Bronchial epithelial cell (primary cell): ENCODE data around the gene TGFBR3L. TPM values are rescaled to one million over a fixed set of nuclear protein-coding genes. Genes with fewer than 3 reads are reported as not detected.
A peak's percentile ranks its signal among the peaks of the same experiment; 100 is the strongest.

ENCODE experiments used
- DNase-seq: peaks from one replicate; pipeline ENCODE4 v3.0.0-alpha.2; 2010; ENCODE audit warnings: low read depth
- FAIRE-seq: peaks from 2 replicates; lab custom pipeline; 2011; peaks lifted over from hg19 to GRCh38; lab: Jason Lieb, UNC
- H3K27me3 ChIP-seq: 2 replicates; pipeline ENCODE4 v1.5.1; 2011; ENCODE audit warnings: low read length; ENCODE audit not compliant: control insufficient read depth, insufficient read depth
- H3K36me3 ChIP-seq: 2 replicates; pipeline ENCODE4 v1.5.1; 2011; ENCODE audit warnings: low read length; ENCODE audit not compliant: control insufficient read depth, insufficient read depth
- H3K4me3 ChIP-seq: 2 replicates; pipeline ENCODE4 v1.5.1; 2011; ENCODE audit warnings: mild to moderate bottlenecking, low read depth, low read length, control low read depth
- CTCF ChIP-seq: IDR thresholded peaks from 2 replicates; pipeline ENCODE4 v1.5.1; 2011; ENCODE audit warnings: mild to moderate bottlenecking, moderate library complexity, low read length, control low read depth, inconsistent platforms; ENCODE audit not compliant: insufficient read depth, severe bottlenecking
- total RNA-seq: library from RNA; depleted of rRNA; stranded (reverse); fragments of >200 nt; gene quantifications from 2 replicates; pipeline ENCODE4 v1.2.1, GENCODE V29; 2014

Gene TGFBR3L
- total RNA-seq, 1 donor from 2014 or later, result 1.8 TPM

- no peak for TF ChIP-seq CTCF
- Histone ChIP-seq H3K4me3 (no peak overlapping the region), H3K27me3 (peaks cover 11% of the 10 kb centered on the region), H3K36me3 (no peaks in the 10 kb centered on the region)
- no peak for FAIRE-seq
- no peak for DNase-seq
These were observed 42.1 kb upstream of the TGFBR3L start for GRCh38 chr19:7872306-7873204.

GRCh38 chr19:7873304-7874075 is 41.1 kb upstream of the TGFBR3L start:
- no peaks in the 10 kb centered on the region for H3K36me3 ChIP-seq
- no peak overlapping the region for H3K4me3 ChIP-seq
- FAIRE-seq (no peak), DNase-seq (no peak)
- TF ChIP-seq CTCF, result no peak
- H3K27me3 ChIP-seq, result peaks cover 11% of the 10 kb centered on the region

- Histone ChIP-seq H3K4me3 (peak within 1 kb of the TSS; percentile 10), H3K27me3 (peaks cover 11% of the 10 kb centered on the region), H3K36me3 (no peaks in the 10 kb centered on the region)
- FAIRE-seq (no peak), DNase-seq (no peak)
- no peak for TF ChIP-seq CTCF
These were observed 40.3 kb upstream of the TGFBR3L start, which contains the start of gene PRR36 for GRCh38 chr19:7874076-7874896. TSS of gene PRR36 (minus strand) at chr19:7874390. CDS start at chr19:7873689, 701 bp downstream.

GRCh38 chr19:7874897-7875273 is 39.7 kb upstream of the TGFBR3L start:
- no peak for DNase-seq
- FAIRE-seq, result no peak
- Histone ChIP-seq H3K36me3 (no peaks in the 10 kb centered on the region), H3K4me3 (no peak overlapping the region), H3K27me3 (peaks cover 11% of the 10 kb centered on the region)
- no peak for TF ChIP-seq CTCF

GRCh38 chr19:7877249-7877836 is 37.3 kb upstream of the TGFBR3L start:
- DNase-seq, result no peak
- Histone ChIP-seq H3K36me3 (no peaks in the 10 kb centered on the region), H3K27me3 (peaks cover 11% of the 10 kb centered on the region), H3K4me3 (no peak overlapping the region)
- no peak for FAIRE-seq
- TF ChIP-seq CTCF, result no peak
